Activated CD8-positive, alpha-beta memory T cell treated with anti-CD3 and anti-CD28 coated beads for 24 hours (primary cell): Measurements from ENCODE around the gene CFDP1.
"Not testable (repeated sequence)": the region's sequence is repeated elsewhere in the genome, so short reads cannot be mapped to it uniquely, and the experiment has no call there.

Experiments
- DNase-seq: peaks from one replicate; pipeline ENCODE4 v3.0.0-alpha.2; 2020

CFDP1 gene

DNA sequence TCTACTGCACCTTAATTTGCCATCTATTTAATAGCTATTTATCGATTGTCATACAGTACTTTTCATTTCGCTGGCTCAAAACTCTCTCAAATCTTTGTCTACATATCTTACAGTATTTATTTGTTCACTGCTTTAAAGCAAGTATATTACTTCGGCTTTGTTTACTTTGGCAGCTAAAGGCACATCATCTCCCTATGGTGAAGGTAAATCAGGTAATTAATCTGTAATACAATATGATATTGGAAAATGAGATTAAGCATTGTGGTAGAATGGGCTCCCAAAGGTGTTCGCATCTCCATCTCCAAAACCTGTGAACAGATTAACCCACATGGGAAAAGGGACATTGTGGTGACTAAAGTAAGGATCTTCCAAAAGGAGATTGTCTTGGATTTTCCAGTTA lies 24.7 kb upstream of the CFDP1 start:
- no peak for DNase-seq

DNA sequence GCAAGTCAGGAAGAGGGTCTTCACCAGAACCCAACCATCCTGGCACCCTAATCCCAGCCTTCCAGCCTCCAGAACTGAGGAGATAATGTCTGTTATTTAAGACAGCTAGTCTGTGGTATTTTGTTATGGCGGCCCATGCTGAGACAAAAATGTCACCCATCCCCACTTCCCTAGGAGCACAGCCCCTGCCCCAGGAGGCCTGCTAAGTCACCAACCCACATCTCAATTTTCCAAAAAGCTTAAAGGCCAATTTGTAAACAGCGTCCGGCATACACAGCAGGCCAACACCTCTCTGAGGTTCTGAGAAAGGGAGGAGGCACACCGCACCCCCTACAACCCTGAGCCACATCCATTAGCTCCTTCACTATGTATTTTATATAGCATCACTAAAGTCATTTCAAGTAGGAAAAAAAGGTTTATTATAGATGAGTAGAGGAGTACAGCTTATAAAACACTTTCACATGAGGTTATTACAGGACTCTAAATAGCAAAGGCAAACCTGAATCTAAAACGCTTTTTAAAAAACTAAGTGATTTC lies 24.2 kb upstream of the CFDP1 start:
- DNase-seq: no peak

DNA sequence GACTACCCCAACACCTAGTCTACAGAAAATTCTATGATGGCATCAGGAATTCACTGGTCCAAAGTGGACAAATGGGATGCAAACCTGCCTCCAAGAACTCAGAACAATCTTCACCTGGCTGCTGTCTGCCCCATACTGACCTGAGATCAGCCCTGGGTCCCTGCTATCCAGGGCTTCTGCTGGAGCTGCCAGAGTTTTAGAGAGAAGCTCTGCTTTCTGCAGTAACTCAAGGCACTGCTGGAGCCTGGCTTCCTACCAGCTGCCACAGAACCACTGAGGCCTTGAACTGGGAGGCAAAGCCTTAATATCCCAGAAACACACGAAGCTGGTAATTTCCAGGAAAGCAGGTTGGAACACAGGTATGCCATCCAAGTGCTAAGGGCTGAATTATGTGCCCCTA lies 23.7 kb upstream of the CFDP1 start:
- no peak for DNase-seq

DNA sequence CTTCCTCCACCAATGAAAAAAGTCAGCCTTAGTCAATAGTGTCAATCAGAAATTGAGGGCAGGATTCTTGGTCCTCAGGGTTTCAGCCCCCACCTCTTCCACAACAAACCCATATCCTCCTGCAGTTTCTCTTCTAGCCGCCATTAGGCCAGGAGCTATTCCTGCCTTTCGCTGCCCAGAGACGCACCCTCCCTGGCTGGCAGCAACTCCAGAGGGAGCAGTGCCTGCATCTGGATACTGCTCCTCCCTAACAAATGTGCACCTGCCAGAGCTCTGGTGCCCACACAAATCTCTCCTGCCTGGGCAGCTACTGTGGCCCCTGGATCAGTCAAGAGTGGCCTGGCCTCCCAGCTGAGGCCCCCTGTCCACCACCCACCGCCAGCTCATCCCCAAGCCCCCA lies 23.2 kb upstream of the CFDP1 start:
- not testable (repeated sequence) for DNase-seq

DNA sequence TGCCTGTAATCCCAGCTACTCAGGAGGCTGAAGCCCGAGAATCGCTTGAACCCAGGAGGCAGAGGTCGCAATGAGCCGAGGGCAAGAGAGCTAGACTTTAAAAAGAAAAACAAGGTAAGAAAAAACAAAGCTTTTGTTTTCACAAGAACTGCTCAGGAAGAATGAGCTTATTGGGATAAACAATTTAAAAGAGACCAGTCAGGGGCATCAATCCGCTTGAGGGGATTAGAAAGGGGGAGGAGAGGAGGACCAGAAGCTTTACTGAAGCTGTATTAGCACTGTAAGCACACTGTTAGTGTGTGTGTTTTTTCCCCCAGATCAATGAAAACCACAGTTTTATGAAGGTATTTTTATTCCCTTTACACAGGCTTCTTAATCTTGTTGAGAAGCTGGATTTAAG lies 22.4 kb upstream of the CFDP1 start:
- no peak for DNase-seq

DNA sequence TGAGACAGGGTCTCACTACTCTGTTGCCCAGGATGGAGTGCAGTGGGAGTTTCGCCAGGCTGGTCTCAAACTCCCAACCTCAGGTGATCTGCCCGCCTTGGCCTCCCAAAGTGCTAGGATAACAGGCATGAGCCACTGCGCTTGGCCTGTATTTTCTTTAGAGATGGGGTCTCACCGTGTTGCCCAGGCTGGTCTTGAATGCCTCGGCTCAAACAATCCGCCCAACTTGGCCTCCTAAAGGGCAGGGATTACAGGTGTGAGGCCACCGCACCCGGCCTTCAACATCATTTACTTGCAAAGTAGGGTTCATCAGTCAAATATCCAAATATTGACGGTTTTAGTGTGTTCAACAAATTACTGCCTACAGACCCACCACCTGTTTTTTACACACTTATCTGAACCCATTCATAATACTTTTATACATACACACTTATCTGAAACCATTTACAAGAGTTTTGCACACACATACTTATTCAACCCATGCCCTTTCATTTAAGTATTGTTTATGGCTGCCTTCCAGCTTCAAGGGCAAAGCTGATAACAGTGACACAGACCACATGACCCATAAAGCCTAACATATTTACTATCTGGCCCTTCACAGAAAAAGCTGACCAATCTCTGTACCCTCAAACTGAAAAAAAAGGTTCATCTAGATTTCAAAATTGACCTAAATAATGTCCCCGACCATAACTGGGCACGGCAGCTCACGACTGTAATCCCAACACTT lies 19.3 kb upstream of the CFDP1 start:
- no peak for DNase-seq

DNA sequence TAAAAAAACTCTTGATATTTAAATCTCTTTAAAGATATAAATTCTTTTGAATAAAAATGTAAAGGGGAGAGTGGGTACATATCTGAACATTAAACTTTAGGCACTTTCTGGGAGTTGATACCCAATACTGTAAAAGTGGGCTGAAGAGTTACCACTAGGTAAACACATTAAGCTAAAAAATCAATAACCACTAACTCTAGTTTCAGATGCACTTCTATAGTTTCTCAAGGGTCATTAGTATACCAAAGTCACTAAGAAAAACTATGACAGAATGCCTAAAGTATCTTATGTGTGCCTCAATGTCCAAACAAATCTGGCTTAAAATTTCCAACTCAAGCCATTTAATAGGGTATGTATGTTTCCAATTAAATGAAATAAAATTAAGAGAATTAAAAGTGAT lies 13.1 kb upstream of the CFDP1 start:
- DNase-seq: no peak

DNA sequence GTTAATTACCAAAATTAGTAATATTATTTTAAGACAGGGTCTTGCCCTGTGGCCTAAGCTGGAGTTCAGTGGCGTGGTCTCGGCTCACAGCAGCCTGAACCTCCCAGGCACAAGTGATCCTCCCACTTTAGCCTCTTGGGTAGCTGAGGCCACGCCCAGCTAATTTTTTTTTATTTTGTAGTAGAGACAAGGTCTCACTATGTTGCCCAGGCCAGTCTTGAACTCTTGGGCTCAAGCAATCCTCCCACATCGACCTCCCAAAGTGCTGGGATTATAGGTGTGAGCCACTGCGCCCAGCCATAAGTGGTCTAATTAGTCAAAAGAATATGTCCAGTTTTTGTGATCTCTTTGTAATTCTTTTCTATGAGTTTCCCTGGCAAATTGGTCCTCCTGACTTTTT lies 12.0 kb upstream of the CFDP1 start:
- DNase-seq: peak; percentile 35

DNA sequence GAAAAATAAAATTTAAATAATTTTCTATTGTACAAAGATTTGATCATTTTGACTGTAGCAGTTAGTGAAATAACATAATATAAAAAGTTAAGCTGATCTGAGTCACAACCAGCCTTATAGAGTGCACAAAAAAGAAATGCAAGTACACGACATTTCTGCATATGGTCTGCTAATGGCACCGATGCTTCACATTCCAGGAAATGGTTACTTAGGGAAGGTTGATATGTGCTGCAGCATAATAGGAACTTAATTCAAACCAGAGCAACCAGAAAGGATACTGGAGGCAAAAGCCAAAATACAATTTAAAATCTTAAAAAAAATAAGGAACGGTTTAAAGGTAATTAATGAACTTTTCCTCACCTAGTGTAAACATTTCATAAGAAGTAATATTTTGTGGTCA lies 10.0 kb upstream of the CFDP1 start:
- no peak for DNase-seq

DNA sequence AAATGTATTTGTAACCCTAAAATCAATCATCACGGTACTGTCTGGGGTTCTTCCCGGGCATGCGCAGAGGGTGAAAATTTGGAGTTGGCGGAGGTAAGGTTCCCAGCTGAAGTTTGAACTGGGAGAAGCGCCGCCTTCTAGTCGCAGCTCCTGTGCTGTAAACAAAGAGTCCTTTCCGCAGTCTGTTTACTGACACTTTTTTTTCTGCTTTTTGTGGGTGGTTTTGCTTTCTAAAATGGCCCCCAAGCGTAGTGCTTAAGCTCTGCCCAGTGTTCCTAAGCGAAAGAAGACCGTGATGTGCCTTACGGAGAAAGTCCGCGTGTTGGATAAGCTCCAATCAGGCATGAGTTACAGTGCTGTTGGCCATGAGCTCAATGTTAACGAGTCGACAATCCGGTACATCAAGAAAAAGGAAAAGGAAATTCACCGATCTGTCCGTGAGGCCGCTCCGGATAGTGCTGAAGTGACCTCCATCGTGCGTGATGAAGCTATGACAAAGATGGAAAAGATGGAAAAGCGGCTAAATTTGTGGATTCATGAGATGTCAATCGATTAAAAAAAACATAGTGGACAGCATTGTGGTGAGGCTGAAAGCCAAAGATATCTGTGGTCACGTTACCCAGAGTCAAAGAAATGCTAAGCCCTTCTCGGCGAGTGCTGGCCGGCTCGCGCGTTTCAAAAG lies 570 bp upstream of the CFDP1 start:
- DNase-seq: peak; percentile 62

DNA sequence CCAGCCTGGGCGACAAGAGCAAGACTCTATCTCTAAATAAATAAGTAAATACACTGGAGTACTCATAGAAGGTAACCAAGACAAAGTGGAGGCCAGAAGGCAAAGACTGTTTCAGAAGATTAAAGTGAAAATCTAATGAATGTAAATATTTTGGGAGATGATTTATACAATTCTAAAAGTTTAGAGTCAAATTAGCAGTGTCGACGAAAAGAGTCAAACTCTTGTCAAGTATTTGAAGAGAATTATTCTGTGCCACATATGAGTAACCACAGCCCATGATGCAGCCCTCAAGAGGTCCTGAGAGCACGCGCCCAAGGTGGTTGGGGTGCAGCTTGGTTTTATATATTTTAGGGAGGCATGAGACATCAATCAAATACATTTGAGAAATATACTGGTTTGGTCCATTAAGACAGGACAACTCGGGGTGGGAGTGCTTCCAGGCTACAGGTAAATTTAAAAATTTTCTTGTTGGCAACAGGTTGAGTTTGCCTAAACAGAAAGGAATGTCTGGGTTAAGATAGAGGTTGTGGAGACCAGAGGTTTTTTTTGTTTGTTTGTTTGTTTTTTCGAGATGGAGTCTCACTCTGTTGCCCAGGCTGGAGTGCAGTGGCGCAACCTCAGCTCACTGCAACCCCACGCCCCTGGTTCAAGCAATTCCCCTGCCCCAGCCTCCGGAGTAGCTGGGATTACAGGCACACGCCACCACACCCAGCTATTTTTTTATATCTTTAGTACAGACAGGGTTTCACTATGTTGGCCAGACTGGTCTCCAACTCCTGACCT lies 3.5 kb downstream of the CFDP1 start:
- DNase-seq: no peak

DNA sequence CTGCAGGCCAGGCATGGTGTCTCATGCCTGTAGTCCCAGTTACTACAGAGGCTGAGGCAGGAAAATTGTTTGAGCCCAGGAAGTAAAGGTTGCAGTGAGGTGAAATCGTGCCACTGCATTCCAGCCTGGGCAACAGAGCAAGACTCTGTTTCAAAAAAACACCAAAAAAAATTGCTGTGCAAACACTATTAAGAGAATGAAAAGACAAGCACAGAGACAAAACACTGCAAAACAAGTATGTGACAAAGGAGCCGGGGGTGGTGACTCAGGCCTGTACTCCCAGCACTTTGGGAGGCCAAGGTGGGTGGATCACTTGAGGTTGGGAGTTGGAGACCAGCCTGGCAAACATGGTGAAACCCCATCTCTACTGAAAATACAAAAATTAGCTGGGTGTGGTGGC lies 6.8 kb downstream of the CFDP1 start:
- not testable (repeated sequence) for DNase-seq

DNA sequence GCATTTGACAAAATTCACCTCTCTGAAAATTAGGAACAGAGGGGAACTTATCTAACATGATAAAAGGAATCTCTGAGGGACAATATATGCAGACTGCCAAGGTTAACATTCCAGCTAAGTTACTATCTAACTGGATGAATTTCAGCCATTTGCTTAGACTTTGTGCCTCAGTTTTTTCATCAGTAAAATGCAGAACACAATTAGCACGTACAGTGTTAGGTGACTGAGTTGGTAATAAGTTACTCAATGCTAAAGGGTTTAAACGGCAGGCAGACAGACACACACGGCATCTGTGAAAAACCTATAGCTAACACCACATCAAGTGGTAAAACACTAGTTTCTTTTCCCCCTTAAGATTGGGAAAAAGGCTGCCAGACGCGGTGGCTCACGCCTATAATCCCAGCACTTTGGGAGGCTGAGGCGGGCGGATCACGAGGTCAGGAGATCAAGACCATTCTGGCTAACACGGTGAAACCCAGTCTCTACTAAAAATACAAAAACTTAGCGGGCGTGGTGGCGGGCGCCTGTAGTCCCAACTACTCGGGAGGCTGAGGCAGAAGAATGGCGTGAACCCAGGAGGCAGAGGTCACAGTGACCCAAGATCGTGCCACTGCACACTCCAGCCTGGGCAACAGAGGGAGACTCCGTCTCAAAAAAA lies 9.1 kb downstream of the CFDP1 start:
- DNase-seq: not testable (repeated sequence)

DNA sequence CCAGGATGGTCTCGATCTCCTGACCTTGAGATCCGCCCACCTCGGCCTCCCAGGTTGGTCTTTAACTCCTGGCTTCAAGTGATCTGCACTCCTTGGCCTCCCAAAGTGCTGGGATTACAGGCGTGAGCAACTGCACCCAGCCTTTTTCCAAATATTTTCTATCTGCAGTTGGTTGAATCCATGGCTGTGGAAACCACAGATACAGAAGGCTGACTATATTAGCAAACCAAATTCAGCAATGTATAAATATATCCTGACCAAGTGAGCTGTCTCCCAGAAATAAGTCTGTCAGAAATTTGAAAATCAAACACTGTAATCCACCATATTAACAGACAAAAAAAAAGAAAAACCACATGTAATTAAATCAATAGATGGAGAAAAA lies 9.6 kb downstream of the CFDP1 start:
- no peak for DNase-seq

DNA sequence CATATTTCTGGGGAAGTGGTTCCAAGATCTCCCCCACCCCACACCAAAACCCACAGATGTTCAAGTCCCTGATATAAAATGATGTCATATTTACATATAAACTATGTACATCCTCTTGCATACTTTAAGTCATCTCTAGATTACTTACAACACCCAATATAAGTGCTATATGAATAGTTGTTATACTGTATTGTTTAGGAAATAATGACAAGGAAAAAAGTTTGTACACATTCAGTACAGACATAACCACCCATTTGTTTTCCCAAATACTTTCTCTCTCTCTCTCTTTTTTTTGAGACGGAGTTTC lies 11.5 kb downstream of the CFDP1 start:
- DNase-seq: no peak

DNA sequence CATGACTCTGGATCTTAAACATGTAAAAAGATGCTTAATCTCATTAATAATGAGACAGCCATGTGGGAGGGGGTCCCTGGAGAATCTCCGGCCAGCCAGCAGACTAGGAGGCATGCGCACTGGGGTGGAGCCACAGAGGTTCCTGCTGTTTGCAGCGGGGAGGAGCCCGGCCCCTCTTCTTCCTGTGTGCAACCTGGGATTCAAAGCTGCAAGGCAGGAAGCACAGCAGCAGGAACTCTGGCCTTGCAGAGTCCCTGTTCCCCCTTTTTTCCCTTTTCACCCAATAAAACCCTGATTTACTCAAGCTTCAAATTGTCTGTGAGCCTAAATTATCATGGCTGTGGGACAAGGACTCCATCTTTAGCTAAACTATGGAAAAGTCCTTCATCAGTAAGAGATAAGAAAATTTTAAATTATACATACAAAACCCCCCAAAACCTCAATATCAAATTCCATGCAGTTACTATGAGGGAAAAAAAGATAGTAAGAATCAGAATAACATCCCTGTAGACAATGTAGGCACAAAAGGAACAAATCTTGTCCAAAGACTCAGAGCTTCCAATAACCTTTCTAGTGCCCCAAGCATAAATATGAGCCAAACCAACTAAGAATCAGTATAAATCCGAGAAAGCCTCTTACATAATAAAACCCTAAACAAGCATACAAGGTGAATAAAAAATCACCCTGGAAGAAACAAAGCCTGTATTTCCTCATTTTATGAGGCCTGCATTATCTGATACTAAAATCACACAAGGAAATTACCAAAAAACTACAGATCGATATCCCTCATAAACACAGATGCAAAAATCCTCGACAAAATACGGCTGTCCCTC lies 12.1 kb downstream of the CFDP1 start:
- no peak for DNase-seq

DNA sequence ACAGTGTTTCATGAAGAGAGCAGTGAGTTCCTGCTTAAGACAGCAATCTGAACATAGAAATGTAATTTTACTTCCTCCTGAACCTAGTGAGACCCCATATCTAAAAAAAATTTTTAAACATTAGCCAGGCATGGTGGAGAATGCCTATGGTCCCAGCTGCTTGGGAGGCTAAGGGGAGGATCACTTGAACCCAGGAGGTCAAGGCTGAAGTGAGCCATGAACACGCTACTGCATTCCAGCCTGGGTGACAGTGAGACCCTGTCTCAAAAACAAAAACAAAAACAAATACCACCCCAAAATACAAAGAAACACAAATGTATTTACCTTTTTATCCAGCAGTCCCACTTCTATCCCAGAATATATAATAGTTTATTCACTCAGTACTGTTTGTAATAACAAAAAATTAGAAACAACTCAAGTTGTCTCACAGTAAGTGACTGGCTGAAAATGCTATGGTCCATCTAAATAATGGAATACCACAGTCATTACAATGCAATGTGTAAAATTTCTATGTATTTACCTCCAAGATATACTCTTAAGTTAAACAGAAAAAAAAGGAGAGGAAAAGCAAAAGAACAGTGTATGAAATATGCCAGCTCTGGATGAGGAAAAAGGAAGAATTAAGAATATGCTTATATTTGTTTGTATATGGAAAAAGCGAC lies 16.3 kb downstream of the CFDP1 start:
- DNase-seq: no peak

DNA sequence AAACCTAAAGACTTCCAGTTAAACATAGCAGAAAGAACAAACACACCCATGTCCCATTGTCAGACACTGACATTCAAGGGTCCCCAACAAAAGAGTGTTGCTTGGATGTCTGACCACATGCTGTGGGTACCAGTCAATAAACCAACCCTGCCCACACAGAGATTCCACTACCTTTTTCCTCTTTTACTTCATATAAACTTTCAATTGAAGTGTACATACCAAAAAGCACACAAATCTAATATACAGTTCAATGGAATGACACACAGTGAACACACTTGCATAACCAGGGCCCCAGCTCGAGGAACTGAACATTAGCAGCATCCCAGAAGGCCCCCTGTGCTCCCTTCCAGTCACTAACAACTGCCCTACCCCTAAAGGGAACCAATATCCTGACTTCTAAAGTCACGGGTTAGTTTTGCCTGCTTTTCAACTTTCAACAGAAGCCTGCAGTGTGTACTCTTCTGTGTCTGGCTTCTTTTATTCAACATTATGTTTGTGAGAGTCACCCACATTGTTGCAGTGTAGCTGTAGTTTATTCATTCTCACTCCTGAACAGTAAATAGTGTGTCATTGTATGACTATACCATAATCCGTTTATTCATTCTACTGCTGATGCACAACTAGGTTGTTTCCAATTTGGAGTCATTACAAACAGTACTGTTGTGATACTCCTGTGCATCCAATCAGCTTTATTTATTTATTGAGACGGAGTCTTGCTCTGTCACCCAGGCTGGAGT lies 18.0 kb downstream of the CFDP1 start:
- peak; percentile 1 for DNase-seq

DNA sequence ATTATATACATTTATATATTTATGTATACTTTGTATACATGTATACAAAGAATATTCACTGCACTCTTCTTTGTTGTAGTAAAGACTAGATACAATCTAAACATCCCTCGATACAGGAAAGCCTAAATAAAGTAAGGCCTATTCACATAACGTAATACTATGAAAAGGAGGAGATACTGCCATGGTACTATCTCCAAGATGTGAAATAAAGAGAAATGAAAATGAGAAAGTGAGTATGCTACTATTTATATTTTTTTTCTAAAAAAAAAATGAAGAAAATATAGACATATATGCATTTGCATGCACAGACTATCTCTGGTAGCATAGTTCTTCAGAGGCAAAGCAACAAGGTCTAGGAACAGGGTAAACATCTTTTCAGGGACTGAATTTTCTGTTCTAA lies 19.4 kb downstream of the CFDP1 start:
- DNase-seq: no peak

DNA sequence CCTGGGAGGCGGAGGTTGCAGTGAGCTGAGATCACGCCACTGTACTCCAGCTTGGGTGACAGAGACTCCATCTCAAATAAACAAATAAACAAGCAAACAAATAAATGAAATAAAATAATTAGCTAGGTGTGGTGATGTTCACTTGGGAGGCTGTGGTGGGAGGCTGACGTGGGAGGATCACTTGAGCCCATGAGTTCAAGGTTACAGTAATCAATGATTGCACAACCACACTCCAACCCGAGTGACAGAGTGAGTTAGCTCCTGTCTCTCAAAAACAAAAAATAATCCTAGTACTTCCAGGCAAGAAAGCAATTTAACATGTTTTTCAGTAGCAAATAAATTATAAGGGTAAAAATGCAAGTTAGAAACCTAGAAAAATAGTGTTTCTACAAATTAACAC lies 26.4 kb downstream of the CFDP1 start:
- no peak for DNase-seq

DNA sequence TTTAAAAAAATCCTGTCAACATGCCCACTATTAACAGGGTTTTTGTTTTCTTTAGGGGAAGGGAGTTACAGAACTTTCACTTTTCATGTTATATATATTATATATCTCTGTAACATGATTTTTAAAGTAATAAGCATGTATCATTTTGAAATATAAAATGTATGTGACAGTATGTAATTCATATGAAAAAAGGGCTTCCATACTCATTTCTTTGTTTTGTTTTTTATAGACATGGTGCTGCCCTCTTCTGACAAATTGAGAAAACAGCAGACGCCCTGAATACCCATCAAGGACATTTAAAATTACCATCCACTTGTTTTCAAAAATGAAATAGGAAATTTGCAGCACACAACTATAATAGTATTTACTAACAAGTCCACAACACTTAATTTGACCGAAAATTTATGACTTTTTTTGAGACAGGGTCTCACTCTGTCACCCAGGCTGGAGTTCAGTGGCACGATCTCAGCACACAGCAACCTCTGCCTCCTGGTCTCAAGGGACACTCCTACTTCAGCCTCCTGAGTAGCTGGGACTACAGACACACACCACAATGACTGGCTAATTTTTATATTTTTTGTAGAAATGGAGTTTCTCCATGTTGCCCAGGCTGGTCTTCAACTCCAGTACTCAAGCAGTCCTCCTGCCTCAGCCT lies 30.4 kb downstream of the CFDP1 start:
- no peak for DNase-seq
